HG03025 (cell line): ENCODE measurements around the gene VGLL1.

Experiments
- ATAC-seq: cut with Tn5 transposase; IDR thresholded peaks from one replicate; pipeline ENCODE4 v1.9.1; 2021; ENCODE audit warnings: mild to moderate bottlenecking, moderate library complexity; ENCODE audit not compliant: unreplicated experiment, low FRiP score

The VGLL1 gene

DNA sequence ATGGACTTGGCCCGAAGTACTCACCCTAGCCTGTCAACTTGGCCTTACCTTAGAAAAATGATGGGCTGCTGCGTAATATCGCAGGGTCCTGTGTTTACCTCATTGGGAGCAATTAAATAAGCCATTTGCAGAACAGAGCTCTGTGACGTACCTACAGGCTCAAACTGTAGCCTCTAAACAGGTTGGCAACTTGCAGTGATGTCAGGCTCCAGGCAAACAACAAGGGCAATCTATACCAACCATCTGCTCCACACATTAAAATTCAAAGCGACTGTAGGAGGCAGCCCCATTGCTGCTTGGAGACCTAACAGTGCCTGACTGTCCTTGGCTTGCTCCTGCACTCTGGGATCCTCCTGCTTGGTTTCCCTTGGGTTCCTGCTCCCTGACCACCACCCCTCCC, 17.2 kb downstream of the VGLL1 start:
- ATAC-seq, result no peak

GRCh38 chrX:136551410-136551809, 19.4 kb downstream of the VGLL1 start:
- ATAC-seq, result no peak

- ATAC-seq, result no peak
Observed at GRCh38 chrX:136555694-136556093, 23.7 kb downstream of the VGLL1 start.

DNA sequence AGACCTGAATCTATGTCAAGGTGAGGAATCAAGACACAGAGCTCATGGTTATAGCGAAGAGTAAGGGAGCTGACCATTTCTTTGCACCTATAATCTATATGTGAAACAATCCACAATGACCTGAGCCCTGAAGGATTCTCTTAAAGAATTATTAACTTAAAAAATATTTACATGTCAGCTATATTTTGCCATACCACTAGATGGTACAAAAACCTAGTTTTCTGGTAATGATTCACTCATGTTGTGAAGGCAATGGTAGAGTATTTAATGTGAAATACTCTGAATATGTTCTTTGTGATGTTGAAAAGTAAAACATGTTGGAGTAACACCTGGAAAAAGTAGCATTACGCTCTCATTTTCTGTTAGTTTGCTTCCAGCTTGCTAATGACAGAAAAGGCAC, 40.0 kb downstream of the VGLL1 start:
- ATAC-seq, result no peak

GRCh38 chrX:136574548-136574947, 42.5 kb downstream of the VGLL1 start:
- ATAC-seq, result no peak

DNA sequence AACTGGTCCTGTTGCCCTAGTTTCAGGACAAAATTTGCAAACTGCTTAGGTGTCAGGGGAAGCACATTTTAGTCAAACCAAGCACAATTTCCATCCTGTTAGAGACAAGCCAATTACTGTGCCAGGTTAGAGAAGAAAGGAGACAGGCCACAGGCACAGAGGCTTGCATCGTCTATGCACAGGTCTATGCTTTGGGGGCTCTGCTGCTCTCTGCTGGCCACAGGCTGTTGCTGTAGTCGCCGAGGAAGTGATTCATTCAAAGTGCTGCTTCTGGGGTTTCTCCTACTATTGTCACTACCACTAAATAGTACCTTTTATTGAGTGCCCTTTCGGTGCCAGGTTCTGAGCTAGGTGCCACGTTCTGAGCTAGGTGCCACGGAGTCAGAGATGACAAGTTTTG, 45.5 kb downstream of the VGLL1 start:
- peak; percentile 92 for ATAC-seq

- no peak for ATAC-seq
Observed at GRCh38 chrX:136580316-136580715, 48.3 kb downstream of the VGLL1 start.

GRCh38 chrX:136582624-136583023, 50.6 kb downstream of the VGLL1 start:
- no peak for ATAC-seq

DNA sequence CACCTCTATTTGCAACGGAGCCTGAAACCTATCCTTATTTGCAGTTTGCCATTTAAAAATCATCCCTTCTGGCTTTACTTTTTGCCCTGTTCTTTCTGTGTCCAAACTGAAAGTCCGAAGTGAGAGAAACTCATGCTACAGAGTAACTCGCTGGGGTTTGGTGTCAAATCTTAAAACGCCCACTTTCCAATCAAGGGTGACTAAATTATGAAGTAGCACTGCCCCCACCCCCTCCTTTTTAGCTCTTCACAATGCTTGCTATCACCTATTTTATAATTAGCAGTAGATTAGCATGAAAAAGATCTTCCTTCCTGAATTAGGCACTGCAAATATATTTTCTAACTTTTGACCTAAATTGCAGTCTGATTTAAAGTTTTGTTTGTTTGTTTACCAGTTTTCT, 52.5 kb downstream of the VGLL1 start:
- no peak for ATAC-seq

DNA sequence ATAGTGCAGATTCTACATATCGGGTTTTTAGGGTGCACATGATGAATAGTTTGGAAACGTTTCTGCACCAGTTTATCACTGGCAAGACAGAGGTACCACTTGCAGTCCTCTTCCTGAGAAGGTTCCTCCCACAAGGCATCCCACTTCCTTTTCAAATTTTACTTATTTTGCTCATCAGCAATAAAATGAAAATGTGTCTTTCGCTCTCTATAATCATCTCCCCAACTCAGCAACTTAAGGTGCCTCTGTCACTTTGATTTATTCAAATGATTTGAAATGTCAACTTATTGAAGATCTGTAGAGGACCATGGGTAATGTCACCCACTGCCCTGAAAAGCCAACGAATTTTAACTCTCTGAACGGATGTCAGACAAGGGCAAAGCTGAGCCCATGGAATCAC, 53.2 kb downstream of the VGLL1 start:
- no peak for ATAC-seq

- no peak for ATAC-seq
Observed at GRCh38 chrX:136585960-136586359, 53.9 kb downstream of the VGLL1 start.

DNA sequence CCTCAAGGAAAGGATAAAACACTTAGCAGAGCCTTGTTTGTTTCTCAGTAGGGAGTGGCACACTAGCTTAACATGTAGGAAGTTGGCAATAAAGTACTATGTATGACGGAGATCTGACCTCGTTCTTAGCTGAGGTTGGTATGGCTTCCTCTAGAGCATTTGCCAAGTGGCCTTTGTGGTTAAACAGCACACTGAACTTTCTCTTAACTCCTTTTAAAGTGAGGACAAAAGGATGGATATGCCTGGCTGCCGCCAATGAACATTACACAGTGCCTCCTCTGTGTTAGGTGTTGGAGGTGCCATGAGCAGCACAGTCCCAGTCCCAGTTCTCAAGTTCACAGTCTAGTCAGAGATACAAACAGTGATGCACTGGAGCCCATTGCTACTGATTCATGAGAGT, 54.4 kb downstream of the VGLL1 start:
- no peak for ATAC-seq

DNA sequence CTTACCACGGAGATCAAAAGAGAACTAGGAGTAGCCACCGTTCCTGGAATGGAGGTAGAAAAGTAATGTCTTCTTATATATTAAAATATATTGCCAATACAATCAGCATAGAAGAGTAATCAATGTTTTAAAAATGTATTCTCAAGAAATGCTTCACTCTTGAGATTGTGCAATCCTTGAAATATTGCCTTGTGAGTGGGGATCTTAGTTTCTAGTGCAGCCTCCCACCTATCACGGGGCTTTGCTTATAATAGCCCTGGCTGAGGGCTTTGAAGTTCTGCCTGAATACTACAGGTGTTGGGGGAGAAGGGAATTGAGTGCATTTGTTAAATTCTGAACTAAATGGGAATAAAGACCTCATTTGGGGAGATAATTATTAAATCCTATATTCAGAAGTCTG, 55.5 kb downstream of the VGLL1 start:
- no peak for ATAC-seq

DNA sequence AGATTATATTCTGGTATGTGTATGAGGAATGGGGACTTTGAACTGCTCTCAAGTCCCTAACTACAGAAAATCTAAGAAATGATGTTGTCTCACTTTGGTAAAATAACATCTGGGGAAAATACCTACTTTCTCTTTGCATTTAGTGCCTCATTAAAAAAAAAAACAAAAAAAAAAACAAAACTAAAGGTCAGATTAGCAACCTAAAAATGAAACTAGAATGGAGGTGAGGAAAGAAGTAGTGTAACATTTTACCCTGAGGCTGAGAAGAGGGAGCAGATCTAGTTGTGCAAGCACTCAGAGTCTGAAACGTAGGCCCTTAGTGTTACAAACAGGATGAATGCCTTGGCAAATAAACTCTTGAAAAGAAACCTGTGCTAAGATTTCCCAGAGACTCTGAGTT, 56.0 kb downstream of the VGLL1 start:
- ATAC-seq, result no peak

DNA sequence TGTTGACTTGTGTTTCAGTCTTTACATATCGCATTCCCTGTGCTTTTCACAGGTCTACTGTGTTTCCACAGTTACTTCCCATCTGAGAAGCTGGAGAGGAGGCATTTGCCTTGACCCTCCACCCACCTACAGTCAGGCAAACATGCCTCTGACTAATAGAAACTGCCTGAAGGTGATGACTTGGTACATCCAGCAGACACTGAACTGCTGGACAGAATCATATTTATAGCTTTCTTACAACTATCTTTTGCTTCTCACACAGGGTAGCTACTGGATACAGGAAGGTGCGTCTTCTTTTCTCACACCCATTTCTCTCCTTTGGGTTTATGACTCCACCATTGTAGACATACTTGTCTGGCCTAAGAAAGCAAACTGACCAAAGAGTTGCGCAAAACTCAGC, 58.0 kb downstream of the VGLL1 start:
- no peak for ATAC-seq

DNA sequence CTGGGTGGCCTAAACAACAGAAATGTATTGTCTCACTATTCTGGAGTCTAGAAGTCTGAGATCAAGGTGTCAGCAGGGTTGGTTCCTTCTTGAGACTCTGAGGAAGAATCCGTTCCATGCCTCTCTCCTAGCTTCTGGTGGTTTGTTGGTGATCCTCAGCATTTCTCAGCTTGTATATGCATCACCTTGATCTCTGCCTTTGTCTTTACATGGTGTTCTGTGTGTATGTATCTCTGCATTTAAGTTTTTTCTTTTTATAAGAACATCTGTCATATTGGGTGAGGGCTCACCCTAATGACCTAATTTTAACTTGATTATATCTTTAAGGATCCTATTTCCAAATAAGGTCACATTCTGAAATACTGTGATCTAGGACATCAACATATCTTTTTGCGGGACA, 65.3 kb downstream of the VGLL1 start:
- ATAC-seq, result no peak

- ATAC-seq, result no peak
Observed at GRCh38 chrX:136597954-136598353, 65.9 kb downstream of the VGLL1 start.

DNA sequence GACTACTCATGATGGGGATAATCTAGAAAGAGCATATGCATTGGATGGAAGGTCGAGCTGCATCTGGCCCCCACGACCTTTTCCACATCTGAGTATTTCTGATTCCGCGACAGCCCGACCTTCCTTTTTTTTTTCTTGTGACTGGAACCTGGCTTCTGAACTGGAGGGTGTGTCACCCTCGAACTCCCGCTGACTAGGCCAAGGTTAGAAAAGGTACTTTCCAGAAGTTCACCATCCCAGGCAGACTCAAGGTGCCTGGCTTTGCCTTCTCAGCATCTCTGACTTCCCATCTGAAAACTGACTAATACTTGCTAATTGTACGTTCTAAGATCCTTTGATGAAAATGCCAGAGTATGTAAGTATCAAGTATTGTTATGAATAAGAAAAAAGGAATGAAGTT, 66.6 kb downstream of the VGLL1 start:
- no peak for ATAC-seq

DNA sequence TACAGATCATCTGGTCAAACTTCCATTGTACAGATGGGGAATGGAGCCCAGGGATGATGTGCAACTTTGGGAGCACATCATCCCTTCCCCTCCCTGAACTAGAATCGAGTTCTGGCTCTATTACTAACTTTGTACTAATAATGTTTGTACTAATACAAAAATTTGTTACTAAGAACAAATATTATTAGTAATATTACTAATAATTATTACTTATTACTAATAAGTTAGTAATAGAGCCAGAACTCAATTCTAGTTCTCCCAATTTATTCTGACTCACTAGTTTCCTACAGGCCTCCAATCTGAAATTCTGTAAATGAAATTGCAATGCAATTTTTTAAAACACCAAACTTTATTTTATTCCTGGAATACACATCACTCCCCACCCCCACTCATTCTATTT, 68.0 kb downstream of the VGLL1 start:
- no peak for ATAC-seq
